Cardiac muscle cell (in vitro differentiated cells and primary cell): ENCODE data around the gene NEU2. TPM values are rescaled to one million over a fixed set of nuclear protein-coding genes. Genes with fewer than 3 reads are reported as not detected.

Experiments
- DNase-seq, 2 donors: peaks; one replicate each; pipeline versions ENCODE4 v3.0.0 to v3.0.0-alpha.2; 2010 to 2017; ENCODE audit warnings: low read depth in 1 of 2, low spot score in 1 of 2
- H3K27ac ChIP-seq: fragments of 200-600 bp; sonication (generic); 2 replicates; pipeline ENCODE4 v1.5.1; 2016
- H3K27me3 ChIP-seq: fragments of 200-600 bp; sonication (generic); 2 replicates; pipeline ENCODE4 v1.6.0; 2016; ENCODE audit warnings: control low read depth
- H3K36me3 ChIP-seq: fragments of 200-600 bp; sonication (generic); 2 replicates; pipeline ENCODE4 v1.5.1; 2016; ENCODE audit warnings: control low read depth
- H3K4me1 ChIP-seq: fragments of 200-600 bp; sonication (generic); 2 replicates; pipeline ENCODE4 v1.8.1; 2017; ENCODE audit warnings: low read depth, mild to moderate bottlenecking, mixed run types
- H3K4me3 ChIP-seq: fragments of 200-600 bp; sonication (generic); 2 replicates; pipeline ENCODE4 v1.5.1; 2016; ENCODE audit warnings: mild to moderate bottlenecking
- H3K9me3 ChIP-seq: fragments of 200-600 bp; sonication (generic); 2 replicates; pipeline ENCODE4 v1.5.1; 2017; ENCODE audit warnings: low read depth, mild to moderate bottlenecking, control low read depth
- CTCF ChIP-seq: IDR thresholded peaks from 2 replicates; pipeline ENCODE4 v1.5.1; 2012; ENCODE audit warnings: low read depth, mild to moderate bottlenecking, low read length
- polyA plus RNA-seq: library from polyadenylated mRNA; unstranded; fragments of >200 nt; fragmentation: Nextera tagmentation; extraction: Ambion mirVana; gene quantifications from 2 replicates; pipeline ENCODE4 v1.2.1, GENCODE V29; 2016
- total RNA-seq: library from RNA; depleted of rRNA; stranded (reverse); fragments of >200 nt; gene quantifications from 2 replicates; pipeline ENCODE4 v1.2.3, GENCODE V29; 2016

NEU2 gene
- total and polyA plus RNA-seq, 2 experiments from 2014 or later, result not detected

- H3K36me3 ChIP-seq, result no peaks in the 10 kb centered on the region
- H3K4me3 ChIP-seq, result no peak overlapping the region
- no peak overlapping the region for H3K27ac ChIP-seq
- DNase-seq, result no peak
- TF ChIP-seq CTCF, result no peak
- H3K27me3 ChIP-seq, result no peaks in the 10 kb centered on the region
- no peaks in the 10 kb centered on the region for H3K9me3 ChIP-seq
- no peaks in the 10 kb centered on the region for H3K4me1 ChIP-seq
Measured at GRCh38 chr2:233000886-233001750, 31.4 kb upstream of the NEU2 start.

GRCh38 chr2:233002829-233003657 lies 29.4 kb upstream of the NEU2 start:
- no peak for TF ChIP-seq CTCF
- Histone ChIP-seq H3K36me3 (no peaks in the 10 kb centered on the region), H3K4me3 (no peak overlapping the region), H3K27me3 (no peaks in the 10 kb centered on the region), H3K4me1 (no peaks in the 10 kb centered on the region), H3K9me3 (no peaks in the 10 kb centered on the region), H3K27ac (no peak overlapping the region)
- no peak for DNase-seq

- Histone ChIP-seq H3K27ac (no peak overlapping the region), H3K4me1 (no peaks in the 10 kb centered on the region), H3K36me3 (no peaks in the 10 kb centered on the region), H3K4me3 (no peak overlapping the region), H3K9me3 (no peaks in the 10 kb centered on the region), H3K27me3 (no peaks in the 10 kb centered on the region)
- no peak for DNase-seq
- no peak for TF ChIP-seq CTCF
Measured at GRCh38 chr2:233003658-233004555, 28.6 kb upstream of the NEU2 start.

GRCh38 chr2:233005096-233005495 lies 27.4 kb upstream of the NEU2 start:
- no peak for DNase-seq
- TF ChIP-seq CTCF, result no peak

GRCh38 chr2:233006648-233007047 lies 25.8 kb upstream of the NEU2 start:
- no peak for DNase-seq
- H3K36me3 ChIP-seq, result no peaks in the 10 kb centered on the region
- H3K27me3 ChIP-seq, result no peaks in the 10 kb centered on the region
- H3K4me1 ChIP-seq, result no peaks in the 10 kb centered on the region
- no peak overlapping the region for H3K4me3 ChIP-seq
- H3K27ac ChIP-seq, result no peak overlapping the region
- no peaks in the 10 kb centered on the region for H3K9me3 ChIP-seq
- TF ChIP-seq CTCF, result no peak

More at GRCh38 chr2:233005096-233005495, 27.4 kb upstream of the NEU2 start:
- Histone ChIP-seq H3K4me1 (no peaks in the 10 kb centered on the region), H3K9me3 (no peaks in the 10 kb centered on the region), H3K27ac (no peak overlapping the region), H3K27me3 (no peaks in the 10 kb centered on the region), H3K4me3 (no peak overlapping the region), H3K36me3 (no peaks in the 10 kb centered on the region)
